MM.1S (cell line): ENCODE measurements around the gene SCN4A.
A peak's percentile ranks its signal among the peaks of the same experiment; 100 is the strongest.

Experiments used
- DNase-seq: peaks from one replicate; pipeline ENCODE4 v3.0.0-alpha.2; 2015
- H2AFZ ChIP-seq: fragments of 300-600 bp; sonication (generic); 2 replicates; pipeline ENCODE4 v1.6.0; 2016; ENCODE audit warnings: antibody characterized with exemption, low read length
- H3F3A ChIP-seq: fragments of 300-600 bp; sonication (generic); 2 replicates; pipeline ENCODE4 v1.6.1; 2016; ENCODE audit warnings: mild to moderate bottlenecking, antibody characterized with exemption, low read length, moderate library complexity, mixed read lengths; ENCODE audit not compliant: insufficient read depth
- H3K27ac ChIP-seq: fragments of 300-600 bp; sonication (generic); 2 replicates; pipeline ENCODE4 v1.5.1; 2016; ENCODE audit warnings: mild to moderate bottlenecking, low read length
- H3K27me3 ChIP-seq: fragments of 300-600 bp; sonication (generic); replicated peaks from 2 replicates; pipeline ENCODE4 v1.6.0; 2016; ENCODE audit warnings: low read length; ENCODE audit not compliant: insufficient read depth
- H3K36me3 ChIP-seq: fragments of 300-600 bp; sonication (generic); replicated peaks from 2 replicates; pipeline ENCODE4 v1.6.1; 2016; ENCODE audit warnings: mild to moderate bottlenecking, low read length, mixed read lengths; ENCODE audit not compliant: insufficient read depth
- H3K4me1 ChIP-seq: fragments of 300-600 bp; sonication (generic); 2 replicates; pipeline ENCODE4 v1.6.1; 2016; ENCODE audit warnings: low read length, mixed read lengths
- H3K4me2 ChIP-seq: fragments of 300-600 bp; sonication (generic); 2 replicates; pipeline ENCODE4 v1.6.0; 2016; ENCODE audit warnings: low read depth, low read length
- H3K4me3 ChIP-seq: fragments of 300-600 bp; sonication (generic); 2 replicates; pipeline ENCODE4 v1.5.1; 2016; ENCODE audit warnings: low read length, mixed read lengths
- H3K79me2 ChIP-seq: fragments of 300-600 bp; sonication (generic); 2 replicates; pipeline ENCODE4 v1.6.1; 2016; ENCODE audit warnings: mixed run types, low read length, mixed read lengths
- H3K9ac ChIP-seq: fragments of 300-600 bp; sonication (generic); 2 replicates; pipeline ENCODE4 v1.6.1; 2016; ENCODE audit warnings: low read length, mixed read lengths
- H3K9me2 ChIP-seq: fragments of 300-600 bp; sonication (generic); replicated peaks from 2 replicates; pipeline ENCODE4 v1.6.1; 2016; ENCODE audit warnings: mild to moderate bottlenecking, low read length, mixed read lengths; ENCODE audit not compliant: insufficient read depth
- H3K9me3 ChIP-seq: fragments of 300-600 bp; sonication (generic); replicated peaks from 2 replicates; pipeline ENCODE4 v1.6.1; 2016; ENCODE audit warnings: mild to moderate bottlenecking, low read length, mixed read lengths; ENCODE audit not compliant: insufficient read depth
- H4K20me1 ChIP-seq: fragments of 300-600 bp; sonication (generic); 2 replicates; pipeline ENCODE4 v1.6.1; 2016; ENCODE audit warnings: mild to moderate bottlenecking, low read length, moderate library complexity, mixed read lengths; ENCODE audit not compliant: insufficient read depth
- EZH2 ChIP-seq: fragments of 300-600 bp; sonication (generic); optimal IDR thresholded peaks from 2 replicates; pipeline ENCODE3; 2017; ENCODE audit warnings: low read depth, mild to moderate bottlenecking, antibody characterized with exemption, low read length, mixed read lengths
- EZH2phosphoT487 ChIP-seq: fragments of 300-600 bp; sonication (generic); IDR thresholded peaks from 2 replicates; pipeline ENCODE4 v1.6.1; 2018; ENCODE audit warnings: antibody characterized with exemption, low read length
- TF ChIP-seq, protein P1 (sequence below): fragments of 300-600 bp; sonication (generic); IDR thresholded peaks from 2 replicates; pipeline ENCODE4 v1.5.1; 2016; ENCODE audit warnings: antibody characterized with exemption, low read length, mixed read lengths

The SCN4A gene

GRCh38 chr17:63993368-63993985 lies 20.8 kb upstream of the SCN4A start:
- Histone ChIP-seq H3K4me1 (no peaks in the 10 kb centered on the region), H3K4me2 (no peak overlapping the region), H3K27ac (no peak overlapping the region), H3K4me3 (no peak overlapping the region), H4K20me1 (no peaks in the 10 kb centered on the region), H3K9me3 (no peaks in the 10 kb centered on the region), H3K27me3 (0 out of 2 replicates have a peak, but pooled peaks cover 3% of the 10 kb centered on the region), H3K79me2 (no peaks in the 10 kb centered on the region), H3K9ac (no peak overlapping the region), H3K36me3 (no peaks in the 10 kb centered on the region), H2AFZ (no peak overlapping the region), H3F3A (no peaks in the 10 kb centered on the region), H3K9me2 (no peaks in the 10 kb centered on the region)
- DNase-seq, result no peak
- TF ChIP-seq, protein P1, sequence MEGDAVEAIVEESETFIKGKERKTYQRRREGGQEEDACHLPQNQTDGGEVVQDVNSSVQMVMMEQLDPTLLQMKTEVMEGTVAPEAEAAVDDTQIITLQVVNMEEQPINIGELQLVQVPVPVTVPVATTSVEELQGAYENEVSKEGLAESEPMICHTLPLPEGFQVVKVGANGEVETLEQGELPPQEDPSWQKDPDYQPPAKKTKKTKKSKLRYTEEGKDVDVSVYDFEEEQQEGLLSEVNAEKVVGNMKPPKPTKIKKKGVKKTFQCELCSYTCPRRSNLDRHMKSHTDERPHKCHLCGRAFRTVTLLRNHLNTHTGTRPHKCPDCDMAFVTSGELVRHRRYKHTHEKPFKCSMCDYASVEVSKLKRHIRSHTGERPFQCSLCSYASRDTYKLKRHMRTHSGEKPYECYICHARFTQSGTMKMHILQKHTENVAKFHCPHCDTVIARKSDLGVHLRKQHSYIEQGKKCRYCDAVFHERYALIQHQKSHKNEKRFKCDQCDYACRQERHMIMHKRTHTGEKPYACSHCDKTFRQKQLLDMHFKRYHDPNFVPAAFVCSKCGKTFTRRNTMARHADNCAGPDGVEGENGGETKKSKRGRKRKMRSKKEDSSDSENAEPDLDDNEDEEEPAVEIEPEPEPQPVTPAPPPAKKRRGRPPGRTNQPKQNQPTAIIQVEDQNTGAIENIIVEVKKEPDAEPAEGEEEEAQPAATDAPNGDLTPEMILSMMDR, result no peak
- TF ChIP-seq EZH2phosphoT487, result no peak
- TF ChIP-seq EZH2, result no peak

GRCh38 chr17:63991611-63992010 lies 18.9 kb upstream of the SCN4A start:
- no peak overlapping the region for H3K4me2 ChIP-seq
- TF ChIP-seq EZH2, result no peak
- no peak overlapping the region for H3K27ac ChIP-seq
- no peak overlapping the region for H3K4me3 ChIP-seq
- H3K27me3 ChIP-seq, result 0 out of 2 replicates have a peak, but pooled peaks cover 3% of the 10 kb centered on the region
- H3K9me3 ChIP-seq, result no peaks in the 10 kb centered on the region
- H2AFZ ChIP-seq, result no peak overlapping the region
- no peak overlapping the region for H3K9ac ChIP-seq
- H3K36me3 ChIP-seq, result no peaks in the 10 kb centered on the region
- H3K9me2 ChIP-seq, result no peaks in the 10 kb centered on the region
- DNase-seq, result no peak
- no peaks in the 10 kb centered on the region for H4K20me1 ChIP-seq
- no peaks in the 10 kb centered on the region for H3F3A ChIP-seq
- no peaks in the 10 kb centered on the region for H3K79me2 ChIP-seq
- peaks cover 6% of the 10 kb centered on the region; the same call in 1 of the 2 replicates for H3K4me1 ChIP-seq

- H4K20me1 ChIP-seq, result no peaks in the 10 kb centered on the region
- no peaks in the 10 kb centered on the region for H3F3A ChIP-seq
- H3K9ac ChIP-seq, result no peak overlapping the region
- 0 out of 2 replicates have a peak, but pooled peaks cover 3% of the 10 kb centered on the region for H3K27me3 ChIP-seq
- TF ChIP-seq, protein P1, result no peak
- TF ChIP-seq EZH2phosphoT487 (no peak), EZH2 (no peak)
- H3K9me3 ChIP-seq, result no peaks in the 10 kb centered on the region
- DNase-seq, result no peak
- H3K27ac ChIP-seq, result no peak overlapping the region
- H3K36me3 ChIP-seq, result no peaks in the 10 kb centered on the region
- H3K4me1 ChIP-seq, result peaks cover 6% of the 10 kb centered on the region; the same call in 1 of the 2 replicates
- no peaks in the 10 kb centered on the region for H3K79me2 ChIP-seq
- no peak overlapping the region for H2AFZ ChIP-seq
- peak overlapping the region; percentile 66; the same call in 1 of the 2 replicates for H3K4me2 ChIP-seq
- H3K9me2 ChIP-seq, result no peaks in the 10 kb centered on the region
- no peak overlapping the region for H3K4me3 ChIP-seq
Measured at GRCh38 chr17:63989622-63990345, 17.1 kb upstream of the SCN4A start.
